Endothelial cell of umbilical vein (primary cell): Measurements from ENCODE around the gene ULK1. TPM values are rescaled to one million over a fixed set of nuclear protein-coding genes. Genes with fewer than 3 reads are reported as not detected.

Experiments used
- BruUV-seq: library from RNA; stranded (reverse); fragments of 400-500 nt; replicated peaks from 2 replicates; lab custom pipeline; 2021; lab: Mats Ljungman, UMichigan
- CTCF ChIA-PET: fragments of 300-600, 350-600 bp; sonication (Branson Sonifier 250); formaldehyde crosslinking; loops from one replicate; lab custom pipeline; 2021; ENCODE audit warnings: antibody characterized with exemption, inconsistent platforms; lab: Charles Lee
- POLR2A ChIA-PET: fragments of 300-600, 350-600 bp; sonication (Branson Sonifier 250); formaldehyde crosslinking; loops from one replicate; lab custom pipeline; 2021; ENCODE audit warnings: antibody characterized with exemption, inconsistent platforms; lab: Charles Lee
- DNase-seq: peaks from one replicate; pipeline ENCODE4 v3.0.0-alpha.2; 2011; ENCODE audit warnings: low read depth, low spot score
- FAIRE-seq: peaks from 2 replicates; lab custom pipeline; 2011; peaks lifted over from hg19 to GRCh38; lab: Jason Lieb, UNC
- H2AFZ ChIP-seq: 2 replicates; pipeline ENCODE4 v1.6.0; 2012; ENCODE audit warnings: low read depth, low read length, control low read depth, inconsistent platforms
- H3K27ac ChIP-seq: 2 replicates; pipeline ENCODE4 v1.5.1; 2011; ENCODE audit warnings: low read depth, mild to moderate bottlenecking, control low read depth, low read length, moderate library complexity; ENCODE audit not compliant: insufficient read depth
- H3K27me3 ChIP-seq, 2 experiments: 2 replicates each; pipeline versions ENCODE4 v1.6.0 to v1.6.1; 2011; ENCODE audit warnings: low read length in 2 of 2, mixed read lengths in 1 of 2; ENCODE audit not compliant: control insufficient read depth in 2 of 2, insufficient read depth in 2 of 2
- H3K36me3 ChIP-seq, 2 experiments: 2 replicates in 1 of 2; 3 replicates in 1 of 2; pipeline ENCODE4 v1.5.1; 2011; ENCODE audit warnings: low read length in 2 of 2, mild to moderate bottlenecking in 1 of 2, moderate library complexity in 1 of 2; ENCODE audit not compliant: control insufficient read depth in 2 of 2, insufficient read depth in 2 of 2; ENCODE audit errors: extremely low read depth in 1 of 2
- H3K4me1 ChIP-seq: 3 replicates; pipeline ENCODE4 v1.5.1; 2011; ENCODE audit warnings: mild to moderate bottlenecking, low read length; ENCODE audit not compliant: control insufficient read depth, insufficient read depth; ENCODE audit errors: extremely low read depth
- H3K4me2 ChIP-seq: 2 replicates; pipeline ENCODE4 v1.6.1; 2011; ENCODE audit warnings: low read length, control low read depth, mixed read lengths; ENCODE audit not compliant: insufficient read depth
- H3K4me3 ChIP-seq, 3 experiments: fragments of 200-600 bp in 1 of 3; sonication (generic), shearing (Covaris generic) in 1 of 3; replicated peaks in 1 of 3; 2 replicates each; pipeline ENCODE4 v1.5.1; 2011 to 2016; ENCODE audit warnings: control low read depth in 3 of 3, low read length in 3 of 3, mild to moderate bottlenecking in 2 of 3, inconsistent platforms in 1 of 3, low read depth in 1 of 3, moderate library complexity in 1 of 3; ENCODE audit not compliant: insufficient read depth in 1 of 3
- H3K79me2 ChIP-seq: 2 replicates; pipeline ENCODE4 v1.6.0; 2012; ENCODE audit warnings: low read length, inconsistent platforms; ENCODE audit not compliant: control insufficient read depth, insufficient read depth
- H3K9ac ChIP-seq: replicated peaks from 2 replicates; pipeline ENCODE3; 2011; ENCODE audit warnings: low read length, control low read depth; ENCODE audit not compliant: insufficient read depth; ENCODE audit errors: extremely low read depth
- H3K9me1 ChIP-seq: replicated peaks from 3 replicates; pipeline ENCODE4 v1.6.0; 2011; ENCODE audit warnings: mild to moderate bottlenecking, low read length; ENCODE audit not compliant: control insufficient read depth, insufficient read depth; ENCODE audit errors: extremely low read depth
- H3K9me3 ChIP-seq: replicated peaks from 2 replicates; pipeline ENCODE4 v1.5.1; 2012; ENCODE audit warnings: low read length, inconsistent platforms; ENCODE audit not compliant: control insufficient read depth, insufficient read depth
- H4K20me1 ChIP-seq: replicated peaks from 2 replicates; pipeline ENCODE3; 2011; ENCODE audit warnings: mild to moderate bottlenecking, low read length; ENCODE audit not compliant: control insufficient read depth, insufficient read depth; ENCODE audit errors: extremely low read depth
- CTCF ChIP-seq, 2 donors: IDR thresholded peaks; 1 replicate in 1 of 2; 2 replicates in 1 of 2; pipeline ENCODE4 v1.5.1; 2011; ENCODE audit warnings: low read length in 2 of 2, mild to moderate bottlenecking in 2 of 2, moderate library complexity in 2 of 2, control low read depth in 1 of 2, inconsistent platforms in 1 of 2, low read depth in 1 of 2; ENCODE audit not compliant: insufficient read depth in 1 of 2; ENCODE audit errors: extremely low read depth in 1 of 2
- EZH2 ChIP-seq: IDR thresholded peaks from 2 replicates; pipeline ENCODE4 v1.6.1; 2012; ENCODE audit warnings: borderline replicate concordance, low read depth, mild to moderate bottlenecking, moderate library complexity, low read length, inconsistent platforms; ENCODE audit not compliant: severe bottlenecking
- FOS ChIP-seq: IDR thresholded peaks from 2 replicates; pipeline ENCODE4 v1.6.1; 2011; ENCODE audit warnings: mild to moderate bottlenecking, low read length, moderate library complexity, borderline replicate concordance; ENCODE audit not compliant: insufficient read depth
- GATA2 ChIP-seq: IDR thresholded peaks from 2 replicates; pipeline ENCODE4 v1.7.0; 2011; ENCODE audit warnings: low read depth, mild to moderate bottlenecking, moderate library complexity, mixed read lengths, low read length; ENCODE audit not compliant: insufficient read length, insufficient read depth
- JUN ChIP-seq: IDR thresholded peaks from 2 replicates; pipeline ENCODE4 v1.6.1; 2011; ENCODE audit warnings: borderline replicate concordance, low read depth; ENCODE audit not compliant: insufficient read length, insufficient read depth
- MYC ChIP-seq: IDR thresholded peaks from one replicate; pipeline ENCODE4 v1.6.1; 2011; ENCODE audit warnings: mild to moderate bottlenecking, low read depth, low read length
- POLR2A ChIP-seq: IDR thresholded peaks from 2 replicates; pipeline ENCODE4 v1.6.1; 2012; ENCODE audit warnings: low read depth, mild to moderate bottlenecking, control low read depth, low read length
- POLR2AphosphoS5 ChIP-seq: IDR thresholded peaks from 2 replicates; pipeline ENCODE4 v1.6.1; 2012; ENCODE audit warnings: low read depth, mild to moderate bottlenecking, control low read depth, low read length, moderate library complexity; ENCODE audit not compliant: insufficient read depth
- dilution Hi-C: fragments of 300-500 bp; cut with MboI; formaldehyde crosslinking; loops from one replicate; pipeline ENCODE4 v1.15.0; 2019; ENCODE audit warnings: low sequenced_read_pairs; ENCODE audit not compliant: extremely low pct_ligation_motif_present
- intact Hi-C: fragments of 100-400 bp; cut with micrococcal nuclease; formaldehyde crosslinking; loops from one replicate; pipeline ENCODE4 v1.10.0; 2022
- polyA plus RNA-seq, 4 experiments: library from polyadenylated mRNA; depleted of rRNA in 3 of 4; stranded (reverse) in 3 of 4; unstranded in 1 of 4; fragments of >200 nt; gene quantifications; 2 replicates each; pipeline versions ENCODE4 v1.2.1 to v1.2.3, GENCODE V29; 2011 to 2012; ENCODE audit warnings: missing spikeins in 1 of 4
- total RNA-seq: library from RNA; stranded (reverse); gene quantifications from 2 replicates; pipeline ENCODE4 v1.2.3, GENCODE V29; 2021
- TF ChIP-seq, protein P1 (sequence below): IDR thresholded peaks from 2 replicates; pipeline ENCODE4 v1.6.1; 2011; ENCODE audit not compliant: insufficient read depth, insufficient read length

Gene ULK1
- total and polyA plus RNA-seq, 2 donors (not counting 3 experiments of a cell fraction or from before 2014, with no cell fraction given), result 14.4 to 38.2 TPM

GRCh38 chr12:131929581-131930456 lies 35.4 kb downstream of the ULK1 start:
- no peak for FAIRE-seq

GRCh38 chr12:131930510-131930909 lies 36.1 kb downstream of the ULK1 start:
- intact Hi-C loops (no loop called here), dilution Hi-C loops (no loop called here)
- Histone ChIP-seq H3K4me1 (peaks cover 8% of the 10 kb centered on the region), H3K4me3 (peak overlapping the region; percentile 62 to 96 (median 79)), H3K27ac (no peak overlapping the region), H3K79me2 (peaks cover 24% of the 10 kb centered on the region), H3K4me2 (peak overlapping the region; percentile 86), H4K20me1 (no peaks in the 10 kb centered on the region), H3K9me3 (no peaks in the 10 kb centered on the region), H3K9ac (peak overlapping the region; percentile 83), H2AFZ (no peak overlapping the region), H3K36me3 (peaks cover 13 to 22% of the 10 kb centered on the region in 2 experiments), H3K27me3 (no peaks in the 10 kb centered on the region), H3K9me1 (no peaks in the 10 kb centered on the region)
- no peak for FAIRE-seq
- ChIA-PET POLR2A (no interaction called here), CTCF (interaction anchor here (1.0 to 1.1 kb wide), 2 partner anchors 9 to 79 kb away, joined by 3 to 4 read pairs; no protein-coding TSS in a partner anchor)
- no peak for DNase-seq
- TF ChIP-seq MYC, result no peak
- no peak for TF ChIP-seq GATA2
- TF ChIP-seq, protein P1, sequence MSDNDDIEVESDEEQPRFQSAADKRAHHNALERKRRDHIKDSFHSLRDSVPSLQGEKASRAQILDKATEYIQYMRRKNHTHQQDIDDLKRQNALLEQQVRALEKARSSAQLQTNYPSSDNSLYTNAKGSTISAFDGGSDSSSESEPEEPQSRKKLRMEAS, result no peak
- TF ChIP-seq POLR2AphosphoS5, result no peak
- TF ChIP-seq FOS, result no peak
- no peak for TF ChIP-seq JUN
- TF ChIP-seq EZH2, result no peak
- TF ChIP-seq POLR2A, result no peak
- no peak for TF ChIP-seq CTCF (IDR thresholded peaks at IDR 0.05; ENCODE audit: extremely low read depth in 1 of 2, insufficient read depth in 1 of 2, low read depth in 1 of 2, low read length in 2 of 2)
- BruUV-seq, result no TSS peak

More at GRCh38 chr12:131929581-131930456, 35.4 kb downstream of the ULK1 start:
- intact Hi-C loops, result loop anchor here (1.0 to 2.0 kb wide), 3 partner anchors 17 to 34 kb away; partner anchors contain the start of gene EP400
- no TSS peak for BruUV-seq
- no peaks in the 10 kb centered on the region for H3K27me3 ChIP-seq
- ChIA-PET POLR2A (interaction anchor here (0.6 kb wide), 4 partner anchors 8 to 1138 kb away, joined by 3 to 7 read pairs (median 3); no protein-coding TSS in a partner anchor), CTCF (interaction anchor here (1.0 to 1.1 kb wide), 3 partner anchors 8 to 94 kb away, joined by 3 to 7 read pairs (median 4); no protein-coding TSS in a partner anchor)
- H3K36me3 ChIP-seq, result peaks cover 13 to 22% of the 10 kb centered on the region in 2 experiments
- H2AFZ ChIP-seq, result peak overlapping the region; percentile 56
- no peaks in the 10 kb centered on the region for H3K9me3 ChIP-seq
- TF ChIP-seq, protein P1, result no peak
- TF ChIP-seq EZH2, result no peak
- peak; percentile 17 for TF ChIP-seq POLR2A
- TF ChIP-seq FOS, result no peak
- no peak for TF ChIP-seq JUN
- no peaks in the 10 kb centered on the region for H4K20me1 ChIP-seq
- H3K9me1 ChIP-seq, result no peaks in the 10 kb centered on the region
- H3K4me2 ChIP-seq, result peak overlapping the region; percentile 86
- peaks cover 8% of the 10 kb centered on the region for H3K4me1 ChIP-seq
- H3K4me3 ChIP-seq, result peak overlapping the region; percentile 62 to 96 (median 79)
- H3K9ac ChIP-seq, result peak overlapping the region; percentile 83
- H3K79me2 ChIP-seq, result peaks cover 24% of the 10 kb centered on the region
- peak overlapping the region; percentile 57 for H3K27ac ChIP-seq
- dilution Hi-C loops, result no loop called here
- peak; percentile 19 for DNase-seq
